Smooth muscle cell (in vitro differentiated cells): ENCODE results near the gene GRIN3A. TPM values are rescaled to one million over a fixed set of nuclear protein-coding genes. Genes with fewer than 3 reads are reported as not detected.
"Not testable (repeated sequence)": the region's sequence is repeated elsewhere in the genome, so short reads cannot be mapped to it uniquely, and the experiment has no call there.

Experiments
- DNase-seq: peaks from one replicate; lab custom pipeline; 2025; ENCODE audit not compliant: unreplicated experiment; lab: John Stamatoyannopoulos, UW
- H2AFZ ChIP-seq: fragments of 200-600 bp; sonication (generic); 2 replicates; pipeline ENCODE4 v1.6.0; 2016; ENCODE audit warnings: antibody characterized with exemption, low read depth, mild to moderate bottlenecking
- H3F3A ChIP-seq: fragments of 200-600 bp; sonication (generic); 2 replicates; pipeline ENCODE4 v1.6.0; 2017; ENCODE audit warnings: antibody characterized with exemption, low read depth
- H3K27ac ChIP-seq: fragments of 200-600 bp; sonication (generic); 2 replicates; pipeline ENCODE4 v1.5.1; 2016; ENCODE audit warnings: low read depth, mild to moderate bottlenecking
- H3K27me3 ChIP-seq: fragments of 200-600 bp; sonication (generic); 2 replicates; pipeline ENCODE4 v1.6.1; 2016; ENCODE audit warnings: low read depth, mild to moderate bottlenecking
- H3K36me3 ChIP-seq: fragments of 200-600 bp; sonication (generic); 2 replicates; pipeline ENCODE4 v1.5.1; 2016; ENCODE audit warnings: low read depth
- H3K4me1 ChIP-seq: fragments of 200-600 bp; sonication (generic); 2 replicates; pipeline ENCODE4 v1.5.1; 2016; ENCODE audit warnings: low read depth
- H3K4me2 ChIP-seq: fragments of 200-600 bp; sonication (generic); 2 replicates; pipeline ENCODE4 v1.6.0; 2016; ENCODE audit warnings: mild to moderate bottlenecking
- H3K4me3 ChIP-seq: fragments of 200-600 bp; sonication (generic); 2 replicates; pipeline ENCODE4 v1.5.1; 2016; ENCODE audit warnings: mild to moderate bottlenecking
- H3K79me2 ChIP-seq: fragments of 200-600 bp; sonication (generic); 2 replicates; pipeline ENCODE4 v1.6.0; 2016; ENCODE audit warnings: low read depth, mild to moderate bottlenecking
- H3K9ac ChIP-seq: fragments of 200-600 bp; sonication (generic); 2 replicates; pipeline ENCODE4 v1.6.0; 2016; ENCODE audit warnings: low read depth
- H3K9me3 ChIP-seq: fragments of 200-600 bp; sonication (generic); replicated peaks from 2 replicates; pipeline ENCODE4 v1.5.1; 2016; ENCODE audit warnings: low read depth
- H4K20me1 ChIP-seq: fragments of 200-600 bp; sonication (generic); 2 replicates; pipeline ENCODE4 v1.6.0; 2016; ENCODE audit warnings: low read depth
- CTCF ChIP-seq: fragments of 200-600 bp; sonication (generic); IDR thresholded peaks from 2 replicates; pipeline ENCODE4 v1.5.1; 2017; ENCODE audit warnings: borderline replicate concordance, mild to moderate bottlenecking, antibody characterized with exemption; ENCODE audit not compliant: insufficient read depth, poor library complexity, severe bottlenecking
- WGBS: methylation state at CpG from one replicate; pipeline ENCODE4 v1.1.7; 2016; ENCODE audit warnings: low lambda C conversion rate; 5-methylcytosine and 5-hydroxymethylcytosine counted together
- polyA plus RNA-seq: library from polyadenylated mRNA; unstranded; fragments of >200 nt; fragmentation: Nextera tagmentation; extraction: Ambion mirVana; gene quantifications from 2 replicates; pipeline ENCODE4 v1.2.1, GENCODE V29; 2016
- total RNA-seq: library from RNA; depleted of rRNA; stranded (reverse); fragments of >200 nt; gene quantifications from 2 replicates; pipeline ENCODE4 v1.2.3, GENCODE V29; 2014

The GRIN3A gene
- total and polyA plus RNA-seq, 2 experiments from 2014 or later = 0.07 TPM; not detected in 1

- Histone ChIP-seq H3F3A (no peaks in the 10 kb centered on the region), H3K4me3 (no peak overlapping the region), H3K4me2 (no peak overlapping the region), H3K27ac (no peak overlapping the region), H3K27me3 (peaks cover 7% of the 10 kb centered on the region), H3K36me3 (no peaks in the 10 kb centered on the region), H3K9me3 (no peaks in the 10 kb centered on the region), H3K79me2 (no peaks in the 10 kb centered on the region), H2AFZ (no peak overlapping the region), H3K9ac (no peak overlapping the region), H3K4me1 (no peaks in the 10 kb centered on the region), H4K20me1 (no peaks in the 10 kb centered on the region)
- no peak for TF ChIP-seq CTCF
- no peak for DNase-seq
Observed at GRCh38 chr9:101591787-101592446, 146.5 kb downstream of the GRIN3A start.

- 86% methylated on average over 3 of the region's 3 CpGs for WGBS
- H3K36me3 ChIP-seq = no peaks in the 10 kb centered on the region
- no peaks in the 10 kb centered on the region for H3K9me3 ChIP-seq
- no peak overlapping the region for H2AFZ ChIP-seq
- DNase-seq = no peak
- H3K9ac ChIP-seq = no peak overlapping the region
- no peak overlapping the region for H3K27ac ChIP-seq
- no peak overlapping the region for H3K4me2 ChIP-seq
- peaks cover 6% of the 10 kb centered on the region for H3K27me3 ChIP-seq
- TF ChIP-seq CTCF = no peak
- no peaks in the 10 kb centered on the region for H4K20me1 ChIP-seq
- H3K4me3 ChIP-seq = no peak overlapping the region
- no peaks in the 10 kb centered on the region for H3K4me1 ChIP-seq
- no peaks in the 10 kb centered on the region for H3F3A ChIP-seq
- H3K79me2 ChIP-seq = no peaks in the 10 kb centered on the region
Observed at GRCh38 chr9:101590901-101591300, 147.5 kb downstream of the GRIN3A start.

- not testable (repeated sequence) for H3K27me3 ChIP-seq, H2AFZ ChIP-seq, H3K4me2 ChIP-seq, H3K4me3 ChIP-seq, DNase-seq, H3K4me1 ChIP-seq, H3K79me2 ChIP-seq, H3K9ac ChIP-seq, H3K27ac ChIP-seq, H4K20me1 ChIP-seq, H3K36me3 ChIP-seq, H3K9me3 ChIP-seq, H3F3A ChIP-seq
- 72% methylated on average over 6 of the region's 6 CpGs for WGBS
Observed at GRCh38 chr9:101590074-101590473, 148.4 kb downstream of the GRIN3A start.

- TF ChIP-seq CTCF = no peak
- H3K9me3 ChIP-seq = no peaks in the 10 kb centered on the region
- no peaks in the 10 kb centered on the region for H3K36me3 ChIP-seq
- H3K4me3 ChIP-seq = no peak overlapping the region
- no peak overlapping the region for H3K27ac ChIP-seq
- no peaks in the 10 kb centered on the region for H3K79me2 ChIP-seq
- no peaks in the 10 kb centered on the region for H3F3A ChIP-seq
- no peaks in the 10 kb centered on the region for H4K20me1 ChIP-seq
- no peak for DNase-seq
- H3K4me1 ChIP-seq = no peaks in the 10 kb centered on the region
- H3K4me2 ChIP-seq = no peak overlapping the region
- no peak overlapping the region for H3K9ac ChIP-seq
- peaks cover 4% of the 10 kb centered on the region for H3K27me3 ChIP-seq
- no peak overlapping the region for H2AFZ ChIP-seq
- 88% methylated on average over 4 of the region's 4 CpGs for whole genome bisulfite sequencing
Observed at GRCh38 chr9:101587332-101588043, 151.0 kb downstream of the GRIN3A start.
